Breast epithelium (tissue), 4 donors: ENCODE results near the gene TMCO4. TPM values are rescaled to one million over a fixed set of nuclear protein-coding genes. Genes with fewer than 3 reads are reported as not detected.

Experiments used
- DNase-seq, 2 donors: peaks; one replicate each; pipeline ENCODE4 v3.0.0-alpha.2; 2019; ENCODE audit warnings: low spot score in 2 of 2
- H3K27ac ChIP-seq, 2 donors: fragments of 200-600 bp; sonication (generic) in 1 of 2; one replicate each; pipeline ENCODE4 v1.5.1; 2016 to 2019; ENCODE audit warnings: mild to moderate bottlenecking in 1 of 2
- H3K27me3 ChIP-seq, 2 donors: fragments of 200-600 bp; sonication (generic) in 1 of 2; one replicate each; pipeline versions ENCODE4 v1.5.1 to v1.6.0; 2017 to 2019; ENCODE audit warnings: control low read depth in 1 of 2, mild to moderate bottlenecking in 1 of 2
- H3K36me3 ChIP-seq: fragments of 200-600 bp; one replicate; pipeline ENCODE4 v1.5.1; 2019
- H3K4me1 ChIP-seq, 2 donors: fragments of 200-600 bp; sonication (generic); one replicate each; pipeline ENCODE4 v1.5.1; 2016 to 2019; ENCODE audit warnings: control low read depth in 1 of 2
- H3K4me3 ChIP-seq, 3 donors: fragments of 200-600 bp; sonication (generic); 1 replicate in 2 of 3; 2 replicates in 1 of 3; pipeline ENCODE4 v1.5.1; 2016 to 2019; ENCODE audit warnings: mild to moderate bottlenecking in 3 of 3, moderate library complexity in 2 of 3
- H3K9me3 ChIP-seq, 2 donors: fragments of 200-600 bp; sonication (generic) in 1 of 2; one replicate each; pipeline ENCODE4 v1.5.1; 2016 to 2019; ENCODE audit warnings: control low read depth in 1 of 2
- POLR2A ChIP-seq: fragments of 450-650 bp; IDR thresholded peaks from one replicate; pipeline ENCODE4 v1.6.1; 2016; ENCODE audit warnings: antibody characterized with exemption, mild to moderate bottlenecking, moderate library complexity
- POLR2AphosphoS5 ChIP-seq, 3 donors: sonication (generic); formaldehyde crosslinking; IDR thresholded peaks; one replicate each; pipeline ENCODE4 v1.6.1; 2017; ENCODE audit warnings: antibody characterized with exemption in 3 of 3
- intact Hi-C: fragments of 100-400 bp; cut with DNase I; formaldehyde crosslinking; loops from one replicate; pipeline ENCODE4 v1.15.1; 2023; ENCODE audit warnings: low total_unique reads
- total RNA-seq, 3 donors: library from RNA; depleted of rRNA; stranded (reverse); fragments of >200 nt; gene quantifications; one replicate each; pipeline ENCODE4 v1.1.0, GENCODE V29; 2016
- TF ChIP-seq, protein P1 (sequence below), 3 donors: fragments of 450-650 bp; IDR thresholded peaks; one replicate each; pipeline ENCODE4 v1.5.1; 2016 to 2017; ENCODE audit warnings: antibody characterized with exemption in 3 of 3, mild to moderate bottlenecking in 3 of 3, moderate library complexity in 3 of 3

The TMCO4 gene
- total RNA-seq, 3 donors from 2014 or later: 26.7 to 44.2 (median 34.1) TPM

DNA sequence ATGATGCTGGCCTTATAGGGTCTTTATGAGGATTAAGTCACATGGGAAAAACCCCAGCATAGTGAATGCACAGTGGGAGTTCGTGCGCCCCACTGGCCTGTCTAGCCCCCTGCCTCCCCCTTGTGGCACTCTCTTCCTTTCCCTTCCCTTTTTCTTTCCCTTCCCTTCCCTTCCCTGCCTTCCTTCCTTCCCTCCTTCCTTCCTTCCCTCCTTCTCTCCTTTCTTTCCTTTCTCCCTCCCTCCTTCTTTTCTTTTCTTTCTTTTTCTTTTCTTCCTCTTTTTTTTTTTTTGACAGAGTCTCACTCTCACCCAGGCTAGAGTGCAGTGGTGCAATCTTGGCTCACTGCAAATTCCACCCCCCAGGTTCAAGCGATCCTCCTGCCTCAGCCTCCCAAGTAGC, 96.4 kb downstream of the TMCO4 start:
- intact Hi-C loops: no loop called here
- H3K9me3 ChIP-seq: no peaks in the 10 kb centered on the region
- no peaks in the 10 kb centered on the region for H3K36me3 ChIP-seq
- DNase-seq: no peak
- H3K27ac ChIP-seq: no peak overlapping the region
- no peaks in the 10 kb centered on the region for H3K27me3 ChIP-seq
- TF ChIP-seq POLR2AphosphoS5 (IDR thresholded peaks at IDR 0.05) (no peak), POLR2A (no peak)
- TF ChIP-seq, protein P1, sequence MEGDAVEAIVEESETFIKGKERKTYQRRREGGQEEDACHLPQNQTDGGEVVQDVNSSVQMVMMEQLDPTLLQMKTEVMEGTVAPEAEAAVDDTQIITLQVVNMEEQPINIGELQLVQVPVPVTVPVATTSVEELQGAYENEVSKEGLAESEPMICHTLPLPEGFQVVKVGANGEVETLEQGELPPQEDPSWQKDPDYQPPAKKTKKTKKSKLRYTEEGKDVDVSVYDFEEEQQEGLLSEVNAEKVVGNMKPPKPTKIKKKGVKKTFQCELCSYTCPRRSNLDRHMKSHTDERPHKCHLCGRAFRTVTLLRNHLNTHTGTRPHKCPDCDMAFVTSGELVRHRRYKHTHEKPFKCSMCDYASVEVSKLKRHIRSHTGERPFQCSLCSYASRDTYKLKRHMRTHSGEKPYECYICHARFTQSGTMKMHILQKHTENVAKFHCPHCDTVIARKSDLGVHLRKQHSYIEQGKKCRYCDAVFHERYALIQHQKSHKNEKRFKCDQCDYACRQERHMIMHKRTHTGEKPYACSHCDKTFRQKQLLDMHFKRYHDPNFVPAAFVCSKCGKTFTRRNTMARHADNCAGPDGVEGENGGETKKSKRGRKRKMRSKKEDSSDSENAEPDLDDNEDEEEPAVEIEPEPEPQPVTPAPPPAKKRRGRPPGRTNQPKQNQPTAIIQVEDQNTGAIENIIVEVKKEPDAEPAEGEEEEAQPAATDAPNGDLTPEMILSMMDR (IDR thresholded peaks at IDR 0.05): no peak
- H3K4me1 ChIP-seq: peaks cover 0 to 4% of the 10 kb centered on the region in 2 donors
- no peak overlapping the region for H3K4me3 ChIP-seq

DNA sequence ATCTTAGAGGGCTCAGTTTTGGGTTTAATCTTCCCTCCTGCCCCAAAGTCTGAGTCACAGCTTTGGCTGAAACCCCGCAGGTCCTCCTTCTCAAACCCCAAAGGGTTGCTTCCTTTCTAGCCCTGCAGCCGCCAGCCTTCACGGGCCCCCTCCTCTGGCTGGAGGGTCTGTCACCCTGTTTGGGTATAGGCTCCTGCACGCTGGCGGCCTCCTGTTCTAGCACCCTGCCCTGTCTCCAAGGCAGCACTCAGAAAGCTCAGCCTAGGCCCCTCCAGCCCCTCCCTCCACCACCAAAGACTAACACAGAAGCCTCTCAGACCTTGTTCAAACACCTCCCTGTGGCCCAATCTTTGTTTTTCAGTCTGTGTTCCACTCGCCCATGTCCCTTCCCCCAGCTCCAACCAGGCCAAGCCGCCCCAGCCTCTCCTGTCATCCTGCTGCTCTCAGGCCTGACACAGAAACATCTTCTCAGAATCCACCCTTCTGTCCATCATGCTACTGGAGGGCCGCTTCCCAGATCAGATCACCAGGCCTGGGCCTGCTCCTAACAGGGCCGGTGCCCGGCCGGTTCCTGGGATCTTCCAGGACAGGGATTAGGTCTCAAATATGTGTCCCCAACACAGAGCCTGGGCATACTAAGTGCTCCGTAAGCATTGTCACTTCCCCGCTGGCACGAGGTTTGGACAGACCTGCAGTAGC, 99.5 kb downstream of the TMCO4 start:
- no peaks in the 10 kb centered on the region for H3K36me3 ChIP-seq
- H3K9me3 ChIP-seq: no peaks in the 10 kb centered on the region
- DNase-seq: no peak
- intact Hi-C loops: no loop called here
- H3K27ac ChIP-seq: no peak overlapping the region
- no peaks in the 10 kb centered on the region for H3K27me3 ChIP-seq
- H3K4me3 ChIP-seq: no peak overlapping the region
- H3K4me1 ChIP-seq: peaks cover 0 to 4% of the 10 kb centered on the region in 2 donors
- no peak for TF ChIP-seq POLR2A
- TF ChIP-seq POLR2AphosphoS5 (IDR thresholded peaks at IDR 0.05): no peak
- TF ChIP-seq, protein P1 (IDR thresholded peaks at IDR 0.05): no peak

GRCh38 chr1:19698181-19698580, 101.5 kb downstream of the TMCO4 start:
- intact Hi-C loops: no loop called here
- TF ChIP-seq POLR2AphosphoS5 (IDR thresholded peaks at IDR 0.05): no peak
- TF ChIP-seq, protein P1 (IDR thresholded peaks at IDR 0.05): no peak
- no peak for TF ChIP-seq POLR2A
- Histone ChIP-seq H3K27me3 (no peaks in the 10 kb centered on the region), H3K36me3 (no peaks in the 10 kb centered on the region), H3K27ac (no peak overlapping the region), H3K4me3 (no peak overlapping the region), H3K4me1 (no peaks in the 10 kb centered on the region), H3K9me3 (no peaks in the 10 kb centered on the region)
- no peak for DNase-seq

DNA sequence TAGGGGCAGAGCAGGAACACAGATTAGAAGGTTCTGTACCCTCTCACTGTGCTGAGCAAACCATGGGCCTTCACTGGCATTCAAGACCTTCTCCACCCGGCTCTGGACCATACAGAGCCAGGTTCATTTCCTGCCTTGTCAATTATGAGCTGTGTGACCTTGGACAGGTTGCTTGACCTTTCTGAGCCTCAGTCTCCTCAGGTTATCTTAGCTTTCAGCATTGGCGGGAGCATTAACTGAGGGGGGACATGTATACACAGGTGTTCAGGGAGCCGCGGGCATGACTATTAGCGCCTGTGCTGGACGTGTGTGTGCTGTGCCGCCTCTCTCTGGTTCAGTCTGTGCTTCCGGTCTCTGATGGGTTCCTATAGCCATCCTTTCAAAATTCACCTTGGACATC, 102.9 kb downstream of the TMCO4 start:
- no peak overlapping the region for H3K4me3 ChIP-seq
- no peaks in the 10 kb centered on the region for H3K27me3 ChIP-seq
- no peaks in the 10 kb centered on the region for H3K4me1 ChIP-seq
- no peaks in the 10 kb centered on the region for H3K9me3 ChIP-seq
- no peaks in the 10 kb centered on the region for H3K36me3 ChIP-seq
- no peak for DNase-seq
- H3K27ac ChIP-seq: no peak overlapping the region
- intact Hi-C loops: no loop called here
- TF ChIP-seq POLR2A (no peak), POLR2AphosphoS5 (IDR thresholded peaks at IDR 0.05) (no peak)
- TF ChIP-seq, protein P1 (IDR thresholded peaks at IDR 0.05): no peak

GRCh38 chr1:19695772-19696171, 103.9 kb downstream of the TMCO4 start:
- no peak for DNase-seq
- intact Hi-C loops: no loop called here
- TF ChIP-seq POLR2A (no peak), POLR2AphosphoS5 (IDR thresholded peaks at IDR 0.05) (no peak)
- TF ChIP-seq, protein P1 (IDR thresholded peaks at IDR 0.05): no peak
- Histone ChIP-seq H3K4me1 (no peaks in the 10 kb centered on the region), H3K9me3 (no peaks in the 10 kb centered on the region), H3K27ac (no peak overlapping the region), H3K36me3 (no peaks in the 10 kb centered on the region), H3K27me3 (no peaks in the 10 kb centered on the region), H3K4me3 (no peak overlapping the region)
